Activated naive CD4-positive, alpha-beta T cell treated with anti-CD3 and anti-CD28 coated beads, Interleukin-2, amount 50 U/mL, for 72 hours (primary cell): ENCODE data around the gene TMEM184C. TPM values are rescaled to one million over a fixed set of nuclear protein-coding genes. Genes with fewer than 3 reads are reported as not detected.

Experiments
- ATAC-seq, 2 donors: fragments of 150-1000 bp; cut with Tn5 transposase; 2 replicates each; pipeline ENCODE4 v1.10.0; 2021; ENCODE audit warnings: mild to moderate bottlenecking in 2 of 2, moderate library complexity in 2 of 2
- DNase-seq, 2 donors: peaks; one replicate each; pipeline ENCODE4 v3.0.0; 2021 to 2022; ENCODE audit warnings: low spot score in 2 of 2
- H3K27ac Mint-ChIP-seq, 2 donors: one replicate each; pipeline ENCODE4 v1.8.0; 2022; ENCODE audit warnings: mild to moderate bottlenecking in 2 of 2, mixed read lengths in 2 of 2
- H3K36me3 Mint-ChIP-seq, 2 donors: one replicate each; pipeline ENCODE4 v1.8.0; 2022; ENCODE audit warnings: mixed read lengths in 2 of 2
- H3K9me3 Mint-ChIP-seq, 2 donors: one replicate each; pipeline ENCODE4 v1.8.0; 2022; ENCODE audit warnings: mixed read lengths in 2 of 2
- total RNA-seq, 2 donors: library from RNA; stranded (reverse); gene quantifications; one replicate each; pipeline ENCODE4 v1.2.3, GENCODE V29; 2022

The TMEM184C gene
- total RNA-seq, 2 donors from 2014 or later, result 11.4 to 14.1 TPM

DNA sequence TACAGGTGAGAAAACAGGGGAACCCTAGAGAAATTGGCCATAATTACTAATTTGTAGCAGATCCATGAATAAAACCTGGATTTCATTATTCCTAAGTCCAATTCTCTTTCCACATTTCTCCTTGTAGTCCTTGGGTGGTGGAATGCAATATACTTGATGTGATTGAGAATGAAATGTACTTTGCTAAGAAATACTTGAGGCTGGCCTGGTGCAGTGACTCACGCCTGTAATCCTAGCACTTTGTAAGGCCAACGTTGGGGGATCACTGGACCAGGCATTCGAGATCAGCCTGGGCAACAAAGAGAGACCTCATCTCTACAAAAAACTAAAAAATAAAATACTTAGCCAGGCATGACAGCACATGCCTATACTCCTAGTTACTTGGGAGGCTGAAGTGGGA, 15.9 kb downstream of the TMEM184C start:
- H3K36me3 Mint-ChIP-seq, result peaks cover 12 to 37% of the 10 kb centered on the region in 2 donors
- ATAC-seq (no peak), DNase-seq (no peak)
- H3K9me3 Mint-ChIP-seq, result no peaks in the 10 kb centered on the region
- peak overlapping the region in 1 of 2 donors; percentile 53 for H3K27ac Mint-ChIP-seq

DNA sequence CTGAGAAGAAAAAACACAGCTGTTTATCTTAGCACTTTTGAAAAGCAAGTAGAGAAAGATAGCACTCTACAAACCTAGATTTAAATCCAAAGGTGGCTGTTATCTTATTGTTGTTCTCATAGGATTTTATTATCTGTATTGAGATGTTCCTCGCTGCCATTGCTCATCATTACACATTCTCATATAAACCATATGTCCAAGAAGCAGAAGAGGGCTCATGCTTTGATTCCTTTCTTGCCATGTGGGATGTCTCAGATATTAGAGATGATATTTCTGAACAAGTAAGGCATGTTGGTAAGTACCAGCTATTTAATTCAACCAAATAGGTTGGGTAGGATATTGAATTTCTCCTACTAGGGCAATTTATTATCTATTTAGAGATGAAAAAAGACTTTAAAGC, 16.4 kb downstream of the TMEM184C start:
- ATAC-seq, result no peak

DNA sequence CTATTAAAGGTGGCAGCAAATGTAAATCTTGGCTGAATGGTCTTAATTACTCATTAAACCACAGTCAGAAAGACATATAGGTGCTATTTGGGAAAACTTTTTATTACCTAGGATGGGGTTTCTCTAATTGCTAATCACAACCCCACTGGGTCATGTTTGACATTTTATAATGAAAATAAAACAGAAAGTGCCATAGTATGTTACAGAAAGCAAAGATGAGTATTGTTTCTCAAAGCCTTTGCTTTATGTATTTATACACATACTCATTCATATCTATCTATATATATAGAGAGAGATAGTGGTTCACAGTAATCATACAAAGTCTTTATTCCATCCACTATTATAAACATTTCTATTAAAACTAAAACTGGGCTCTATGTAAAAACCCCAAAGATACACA, 18.2 kb downstream of the TMEM184C start:
- H3K36me3 Mint-ChIP-seq, result peaks cover 12 to 40% of the 10 kb centered on the region in 2 donors
- DNase-seq (no peak), ATAC-seq (no peak)
- H3K9me3 Mint-ChIP-seq, result peaks cover 0 to 2% of the 10 kb centered on the region in 2 donors
- no peak overlapping the region for H3K27ac Mint-ChIP-seq

More for the DNA sequence above, 16.4 kb downstream of the TMEM184C start:
- peaks cover 12 to 37% of the 10 kb centered on the region in 2 donors for H3K36me3 Mint-ChIP-seq
- no peak overlapping the region for H3K27ac Mint-ChIP-seq
- H3K9me3 Mint-ChIP-seq, result no peaks in the 10 kb centered on the region
- no peak for DNase-seq

DNA sequence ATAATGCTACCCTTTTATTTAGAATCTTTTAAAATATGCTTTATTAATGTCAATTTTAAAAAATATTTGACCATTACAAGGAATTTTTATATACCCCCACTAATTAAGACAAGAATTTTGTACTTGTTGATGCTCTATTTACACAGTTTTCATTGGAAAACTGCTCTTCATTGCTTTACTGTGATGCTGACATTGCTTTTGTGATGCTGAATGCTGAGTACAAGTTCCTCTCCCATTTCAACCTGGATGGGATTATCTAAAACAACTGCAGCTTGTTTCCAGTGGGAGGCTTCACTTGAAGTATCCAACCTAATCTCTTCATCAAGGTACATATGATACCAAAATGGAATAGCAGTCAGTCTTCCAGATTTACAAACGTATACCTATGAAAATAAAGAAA, 21.2 kb downstream of the TMEM184C start:
- H3K27ac Mint-ChIP-seq, result no peak overlapping the region

DNA sequence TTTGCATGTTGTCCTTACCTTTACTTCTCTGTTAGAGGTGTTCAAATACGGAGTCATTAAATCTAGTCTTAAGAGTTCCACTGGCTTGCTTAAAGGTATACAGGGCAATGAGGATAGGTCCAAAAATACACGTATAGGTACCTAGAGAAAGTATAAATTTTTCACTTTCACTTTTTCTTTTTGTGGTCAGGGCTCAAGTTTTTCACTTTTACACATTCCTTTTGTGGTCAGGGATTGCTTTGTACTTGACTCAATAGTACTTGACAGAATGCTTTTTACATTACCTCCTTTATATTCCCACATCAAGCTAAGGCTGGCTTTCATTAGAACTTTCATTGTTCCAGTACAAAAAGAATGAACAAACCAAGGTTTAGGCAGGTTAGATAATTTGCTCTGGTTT, 21.7 kb downstream of the TMEM184C start:
- ATAC-seq (peak; percentile 64 to 76), DNase-seq (no peak)
- H3K27ac Mint-ChIP-seq, result peak overlapping the region in 1 of 2 donors; percentile 42
- H3K9me3 Mint-ChIP-seq, result peaks cover 0 to 10% of the 10 kb centered on the region in 2 donors
- peaks cover 25 to 48% of the 10 kb centered on the region in 2 donors for H3K36me3 Mint-ChIP-seq

More for the DNA sequence above, 21.2 kb downstream of the TMEM184C start:
- peaks cover 25 to 54% of the 10 kb centered on the region in 2 donors for H3K36me3 Mint-ChIP-seq
- peaks cover 0 to 10% of the 10 kb centered on the region in 2 donors for H3K9me3 Mint-ChIP-seq
- DNase-seq (no peak), ATAC-seq (no peak)

DNA sequence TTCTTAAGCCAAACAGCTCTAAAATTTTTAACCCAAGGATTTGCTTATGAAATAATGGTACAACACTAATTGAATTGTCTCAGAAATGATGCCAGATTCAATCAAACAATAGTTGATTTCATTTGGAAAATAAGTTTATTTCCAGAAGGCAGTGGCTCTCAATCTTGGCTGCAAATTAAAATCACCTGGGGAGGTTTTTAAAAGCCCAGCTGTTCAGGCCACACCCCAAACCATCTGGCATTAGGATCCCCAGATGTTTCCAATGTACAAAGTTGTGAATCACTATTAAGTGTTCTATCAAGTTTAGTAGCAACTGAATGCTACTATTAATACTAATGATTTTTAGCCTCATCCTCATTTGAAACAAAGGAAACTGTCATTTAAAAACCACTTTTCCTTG, 22.2 kb downstream of the TMEM184C start:
- Mint-ChIP-seq H3K36me3 (peaks cover 25 to 45% of the 10 kb centered on the region in 2 donors), H3K27ac (peak overlapping the region in 1 of 2 donors; percentile 42), H3K9me3 (peaks cover 0 to 10% of the 10 kb centered on the region in 2 donors)
- DNase-seq (no peak), ATAC-seq (no peak)

DNA sequence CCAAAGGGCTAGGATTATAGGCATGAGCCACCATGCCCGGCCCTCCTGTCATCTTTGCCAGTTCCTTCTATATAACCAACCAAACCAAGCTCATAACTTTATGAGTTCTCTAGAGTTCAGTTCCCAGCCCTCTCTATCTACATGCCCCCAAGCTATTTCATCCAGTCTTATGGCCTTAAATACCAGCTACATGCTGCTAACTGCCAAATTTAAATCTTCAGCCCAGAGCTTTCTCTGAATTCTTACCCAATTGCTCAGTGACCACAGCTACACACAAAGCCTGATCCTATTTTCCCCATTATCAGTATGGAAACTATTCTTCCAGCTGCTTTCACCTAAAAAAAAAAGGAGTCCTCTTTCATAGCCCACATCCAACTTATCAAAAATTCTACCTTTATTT, 23.1 kb downstream of the TMEM184C start:
- H3K36me3 Mint-ChIP-seq, result peaks cover 25 to 45% of the 10 kb centered on the region in 2 donors

DNA sequence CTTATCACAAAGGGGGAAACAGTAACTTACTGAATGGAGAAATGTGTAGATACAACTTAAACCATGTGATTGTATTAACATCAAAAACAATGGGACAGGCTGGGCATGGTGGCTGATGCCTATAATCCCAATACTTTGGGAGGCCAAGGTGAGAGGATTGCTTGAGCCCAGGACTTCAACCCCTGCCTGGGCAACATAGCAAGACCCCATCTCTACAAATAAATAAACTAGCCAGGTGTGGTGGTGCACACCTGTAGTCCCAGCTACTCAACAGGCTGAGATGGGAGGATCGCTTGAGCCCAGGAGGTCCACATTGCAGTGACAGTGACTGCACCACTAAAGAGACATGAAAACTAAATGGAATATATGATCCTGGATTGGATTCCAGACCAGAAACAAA, 26.4 kb downstream of the TMEM184C start:
- H3K36me3 Mint-ChIP-seq, result peaks cover 21 to 39% of the 10 kb centered on the region in 2 donors
- H3K9me3 Mint-ChIP-seq, result peaks cover 0 to 20% of the 10 kb centered on the region in 2 donors
- ATAC-seq (no peak), DNase-seq (no peak)
- no peak overlapping the region for H3K27ac Mint-ChIP-seq

More for the DNA sequence above, 23.1 kb downstream of the TMEM184C start:
- no peak for DNase-seq
- H3K9me3 Mint-ChIP-seq, result peaks cover 0 to 10% of the 10 kb centered on the region in 2 donors
- H3K27ac Mint-ChIP-seq, result peak overlapping the region in 1 of 2 donors; percentile 0
- no peak for ATAC-seq

DNA sequence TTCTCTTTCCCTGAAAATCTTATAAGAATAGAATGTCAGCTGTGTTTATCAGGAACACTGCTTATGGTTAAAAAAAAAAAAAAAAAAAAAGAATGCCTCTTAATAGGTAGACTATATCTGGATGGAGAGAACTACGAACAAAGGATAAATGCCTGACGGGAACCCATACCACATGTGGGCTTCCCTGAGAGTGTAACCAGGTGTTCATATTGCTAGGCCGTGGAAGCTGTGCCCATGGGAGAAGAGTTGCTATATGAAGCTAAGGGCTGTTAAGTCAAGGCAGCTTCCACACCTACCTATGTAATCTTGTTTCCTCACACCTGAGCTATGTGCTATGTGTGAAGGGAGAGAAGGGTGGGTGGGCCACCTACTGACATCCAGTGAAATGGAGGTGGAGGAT, 27.3 kb downstream of the TMEM184C start:
- DNase-seq (no peak), ATAC-seq (no peak)
- peaks cover 25 to 46% of the 10 kb centered on the region in 2 donors for H3K36me3 Mint-ChIP-seq
- H3K27ac Mint-ChIP-seq, result no peak overlapping the region
- H3K9me3 Mint-ChIP-seq, result peaks cover 0 to 20% of the 10 kb centered on the region in 2 donors

DNA sequence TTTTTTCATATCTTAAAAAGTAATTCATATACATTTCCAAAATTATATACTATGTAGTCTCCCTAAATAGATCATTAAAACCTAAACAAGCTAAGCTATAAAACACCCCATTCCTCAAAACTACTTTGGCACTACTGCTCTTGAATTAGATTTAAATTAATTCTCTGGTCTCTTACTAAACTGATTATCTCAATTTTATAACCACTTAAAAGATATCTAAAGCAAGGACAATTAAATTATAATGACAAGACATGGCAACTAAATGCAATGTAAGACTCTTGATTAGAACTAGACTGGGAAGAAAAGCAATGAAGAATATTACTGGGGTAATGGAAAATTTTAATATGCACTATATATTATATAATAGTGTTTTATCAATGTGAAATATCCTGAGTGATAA, 27.9 kb downstream of the TMEM184C start:
- no peak for DNase-seq
- no peak for ATAC-seq
- peaks cover 25 to 50% of the 10 kb centered on the region in 2 donors for H3K36me3 Mint-ChIP-seq
- no peak overlapping the region for H3K27ac Mint-ChIP-seq
- H3K9me3 Mint-ChIP-seq, result peaks cover 0 to 20% of the 10 kb centered on the region in 2 donors

DNA sequence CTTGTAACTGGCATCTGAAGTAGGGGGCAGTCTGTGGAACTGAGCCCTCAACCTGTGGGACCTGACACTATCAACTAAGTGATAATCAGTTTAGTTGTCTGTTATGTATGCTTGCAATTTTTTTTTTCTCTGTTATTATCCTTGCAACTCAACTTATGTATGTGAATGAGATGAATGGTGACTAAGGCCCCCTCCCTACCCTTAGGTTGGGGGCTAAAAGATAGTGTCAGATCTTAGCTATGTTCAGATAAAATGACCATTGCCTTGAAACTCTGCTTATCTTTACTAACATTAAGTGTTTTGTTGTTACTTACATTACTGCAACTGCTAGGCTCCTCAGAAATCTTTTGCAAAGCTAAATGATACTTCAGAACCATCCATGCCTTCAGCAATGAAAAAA, 31.5 kb downstream of the TMEM184C start:
- no peak for ATAC-seq
- Mint-ChIP-seq H3K36me3 (peaks cover 12 to 36% of the 10 kb centered on the region in 2 donors), H3K27ac (peak overlapping the region in 1 of 2 donors; percentile 66), H3K9me3 (peaks cover 0 to 10% of the 10 kb centered on the region in 2 donors)
- no peak for DNase-seq

DNA sequence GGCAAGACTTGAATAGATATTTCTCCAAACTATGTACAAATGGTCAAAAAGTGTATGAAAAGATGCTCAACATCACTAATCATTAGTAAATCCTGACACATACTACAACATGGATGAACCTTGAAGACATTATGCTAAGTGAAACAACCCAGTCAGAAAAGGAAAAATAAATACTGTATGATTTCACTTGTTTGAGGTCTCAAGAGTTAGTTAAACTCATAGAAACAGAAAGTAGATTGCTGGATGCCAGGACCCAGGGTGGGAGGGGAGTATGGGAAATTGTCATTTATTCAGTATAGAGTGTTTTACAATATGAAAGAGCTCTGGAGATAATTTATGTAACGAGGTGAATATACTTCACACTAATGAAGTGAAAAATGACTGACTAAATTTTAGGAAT, 34.4 kb downstream of the TMEM184C start:
- Mint-ChIP-seq H3K9me3 (peaks cover 0 to 10% of the 10 kb centered on the region in 2 donors), H3K27ac (no peak overlapping the region), H3K36me3 (peaks cover 12 to 36% of the 10 kb centered on the region in 2 donors)
- no peak for DNase-seq
- peak; percentile 34 to 86 for ATAC-seq

DNA sequence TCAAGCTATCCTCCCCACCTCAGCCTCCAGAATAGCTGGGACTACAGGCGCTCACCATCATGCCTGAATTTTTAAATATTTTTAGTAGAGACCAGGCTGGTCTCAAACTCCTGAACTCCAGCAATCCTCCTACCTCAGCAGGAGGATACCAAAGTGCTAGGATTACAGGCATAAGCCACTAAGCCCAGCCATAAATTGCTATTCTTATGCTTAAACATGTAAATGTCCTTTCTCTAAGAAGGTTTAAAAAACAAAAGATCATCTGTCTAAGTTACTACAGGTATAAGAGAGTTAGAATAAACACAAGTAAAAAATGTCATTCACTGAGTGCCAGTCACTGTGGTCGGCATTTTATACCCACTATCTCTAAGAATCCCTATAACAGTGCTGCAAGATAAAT, 38.4 kb downstream of the TMEM184C start:
- Mint-ChIP-seq H3K9me3 (no peaks in the 10 kb centered on the region), H3K36me3 (peaks cover 0 to 11% of the 10 kb centered on the region in 2 donors), H3K27ac (no peak overlapping the region)
- ATAC-seq, result no peak
- no peak for DNase-seq

DNA sequence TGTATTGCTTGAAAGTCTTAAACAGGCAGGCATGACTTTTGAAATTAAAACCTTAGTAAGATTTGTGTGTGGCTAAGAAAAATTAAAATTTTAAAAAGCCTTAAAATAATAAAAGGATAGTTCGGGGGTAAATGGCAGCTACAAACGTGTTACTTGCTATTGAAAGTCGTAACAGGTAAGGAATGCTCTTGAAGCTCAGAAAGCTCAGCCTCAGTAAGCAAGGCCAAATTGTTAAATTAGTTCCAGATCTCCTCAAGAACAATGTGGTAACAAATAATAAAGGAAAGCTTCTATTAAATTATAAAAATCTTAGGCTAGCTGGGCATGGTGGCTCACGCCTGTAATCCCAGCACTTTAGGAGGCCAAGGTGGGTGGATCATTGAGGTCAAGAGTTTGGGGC, 41.3 kb downstream of the TMEM184C start:
- DNase-seq (no peak), ATAC-seq (no peak)
- H3K27ac Mint-ChIP-seq, result peak overlapping the region in 1 of 2 donors; percentile 17

DNA sequence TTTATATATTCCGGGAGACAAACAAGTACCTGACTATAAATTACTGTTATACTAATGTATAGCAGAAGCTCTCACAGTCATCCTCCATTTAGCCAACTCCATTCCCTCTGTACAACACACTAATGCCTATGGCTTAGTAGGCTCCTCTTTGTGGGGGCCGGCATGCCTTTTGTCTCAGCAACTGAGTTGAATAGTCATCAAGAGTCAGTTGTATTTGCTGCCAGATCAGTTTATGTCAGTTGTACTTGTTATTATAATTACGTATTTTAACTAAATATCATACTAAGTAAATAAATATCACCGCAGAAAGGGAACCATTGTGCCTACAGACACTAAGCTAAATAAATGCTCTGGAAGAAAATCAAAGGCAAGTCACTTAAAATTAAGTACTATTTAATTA, 56.9 kb downstream of the TMEM184C start:
- peaks cover 0 to 6% of the 10 kb centered on the region in 2 donors for H3K36me3 Mint-ChIP-seq
- DNase-seq (no peak), ATAC-seq (no peak)
- no peak overlapping the region for H3K27ac Mint-ChIP-seq
- no peaks in the 10 kb centered on the region for H3K9me3 Mint-ChIP-seq

More for the DNA sequence above, 41.3 kb downstream of the TMEM184C start:
- Mint-ChIP-seq H3K36me3 (peaks cover 0 to 9% of the 10 kb centered on the region in 2 donors), H3K9me3 (no peaks in the 10 kb centered on the region)

DNA sequence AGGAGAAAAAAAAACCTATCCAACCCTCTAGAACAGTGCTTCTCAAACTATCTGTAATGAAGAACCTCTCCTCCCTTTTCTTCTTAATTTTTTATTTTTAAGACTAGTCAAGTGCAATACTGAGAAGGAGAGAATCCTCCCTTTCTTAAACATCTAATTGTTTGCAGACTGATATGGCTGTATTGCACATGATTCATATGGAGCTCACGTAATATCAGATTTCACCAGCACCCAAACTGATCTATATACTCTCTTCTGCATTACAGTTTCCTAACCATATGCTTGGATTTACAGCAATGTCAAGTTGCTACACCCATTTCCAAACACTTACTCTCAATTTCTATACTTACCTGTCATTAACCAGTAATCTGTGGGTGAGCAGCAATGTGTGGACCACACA, 57.3 kb downstream of the TMEM184C start:
- DNase-seq, result no peak
- ATAC-seq, result no peak
- Mint-ChIP-seq H3K36me3 (peaks cover 0 to 8% of the 10 kb centered on the region in 2 donors), H3K9me3 (no peaks in the 10 kb centered on the region), H3K27ac (no peak overlapping the region)

DNA sequence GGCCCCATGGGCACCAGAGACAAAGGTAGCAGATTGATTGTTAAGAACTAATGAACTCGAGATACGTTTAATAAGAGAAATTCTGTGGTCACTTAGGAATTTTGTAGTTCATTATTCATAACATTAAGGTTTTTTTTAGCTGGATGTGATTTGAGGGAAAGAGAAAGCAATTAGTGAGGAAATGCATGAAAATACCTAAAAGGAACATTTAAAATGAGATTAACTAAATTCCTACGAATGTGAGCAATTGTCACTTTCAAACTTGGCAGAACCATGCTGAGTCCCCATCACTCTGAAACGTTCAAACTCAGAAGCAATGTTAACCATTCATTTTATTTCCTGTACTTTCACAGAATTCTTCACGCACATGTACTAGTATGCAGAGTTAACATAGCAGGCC, 60.9 kb downstream of the TMEM184C start:
- H3K36me3 Mint-ChIP-seq, result peaks cover 2 to 11% of the 10 kb centered on the region in 2 donors
- H3K27ac Mint-ChIP-seq, result no peak overlapping the region
- ATAC-seq (no peak), DNase-seq (no peak)
- no peaks in the 10 kb centered on the region for H3K9me3 Mint-ChIP-seq

DNA sequence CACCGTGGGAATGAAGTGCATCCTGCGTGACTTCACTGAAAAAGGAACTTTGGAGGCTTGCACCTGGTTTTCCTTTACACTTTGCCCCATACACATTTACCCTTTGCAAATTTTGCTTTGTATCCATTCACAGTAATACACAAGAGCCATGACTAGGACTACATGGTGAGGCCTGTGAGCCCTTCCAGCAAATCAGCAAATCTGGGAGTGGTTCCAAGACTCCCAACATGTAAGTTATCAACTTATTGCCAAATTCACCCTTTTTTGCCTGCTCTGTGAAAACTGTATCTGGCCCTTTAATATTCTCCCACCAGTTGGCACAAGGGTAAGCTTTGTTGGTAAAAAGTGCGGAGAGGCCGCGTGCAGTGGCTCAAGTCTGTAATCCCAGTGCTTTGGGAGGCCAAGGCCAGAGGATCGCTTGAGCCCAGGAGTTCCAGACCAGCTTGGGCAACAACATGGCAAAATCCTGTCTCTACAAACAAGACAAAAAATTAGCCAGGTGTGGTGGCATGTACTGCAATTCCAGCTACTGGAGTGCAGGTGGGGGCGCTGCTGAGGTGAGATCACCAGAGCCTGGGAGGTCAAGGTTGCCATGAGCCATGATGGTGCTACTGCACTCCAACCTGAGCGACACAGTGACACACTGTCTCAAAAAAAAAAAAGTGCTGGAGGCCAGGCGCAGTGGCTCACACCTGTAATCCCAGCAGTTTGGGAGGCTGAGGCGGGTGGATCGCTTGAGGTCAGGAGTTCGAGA, 61.8 kb downstream of the TMEM184C start:
- DNase-seq (no peak), ATAC-seq (no peak)
- peaks cover 11 to 18% of the 10 kb centered on the region in 2 donors for H3K36me3 Mint-ChIP-seq
- no peak overlapping the region for H3K27ac Mint-ChIP-seq
- H3K9me3 Mint-ChIP-seq, result no peaks in the 10 kb centered on the region
